Endothelial cell of umbilical vein (primary cell): Measurements from ENCODE around the gene SH3RF3. TPM values are rescaled to one million over a fixed set of nuclear protein-coding genes. Genes with fewer than 3 reads are reported as not detected.

ENCODE experiments used
- BruUV-seq: library from RNA; stranded (reverse); fragments of 400-500 nt; replicated peaks from 2 replicates; lab custom pipeline; 2021; lab: Mats Ljungman, UMichigan
- CTCF ChIA-PET: fragments of 300-600, 350-600 bp; sonication (Branson Sonifier 250); formaldehyde crosslinking; loops from one replicate; lab custom pipeline; 2021; ENCODE audit warnings: antibody characterized with exemption, inconsistent platforms; lab: Charles Lee
- POLR2A ChIA-PET: fragments of 300-600, 350-600 bp; sonication (Branson Sonifier 250); formaldehyde crosslinking; loops from one replicate; lab custom pipeline; 2021; ENCODE audit warnings: antibody characterized with exemption, inconsistent platforms; lab: Charles Lee
- DNase-seq: peaks from one replicate; pipeline ENCODE4 v3.0.0-alpha.2; 2011; ENCODE audit warnings: low read depth, low spot score
- FAIRE-seq: peaks from 2 replicates; lab custom pipeline; 2011; peaks lifted over from hg19 to GRCh38; lab: Jason Lieb, UNC
- H2AFZ ChIP-seq: 2 replicates; pipeline ENCODE4 v1.6.0; 2012; ENCODE audit warnings: low read depth, low read length, control low read depth, inconsistent platforms
- H3K27ac ChIP-seq: 2 replicates; pipeline ENCODE4 v1.5.1; 2011; ENCODE audit warnings: low read depth, mild to moderate bottlenecking, control low read depth, low read length, moderate library complexity; ENCODE audit not compliant: insufficient read depth
- H3K27me3 ChIP-seq, 2 experiments: 2 replicates each; pipeline versions ENCODE4 v1.6.0 to v1.6.1; 2011; ENCODE audit warnings: low read length in 2 of 2, mixed read lengths in 1 of 2; ENCODE audit not compliant: control insufficient read depth in 2 of 2, insufficient read depth in 2 of 2
- H3K36me3 ChIP-seq, 2 experiments: 2 replicates in 1 of 2; 3 replicates in 1 of 2; pipeline ENCODE4 v1.5.1; 2011; ENCODE audit warnings: low read length in 2 of 2, mild to moderate bottlenecking in 1 of 2, moderate library complexity in 1 of 2; ENCODE audit not compliant: control insufficient read depth in 2 of 2, insufficient read depth in 2 of 2; ENCODE audit errors: extremely low read depth in 1 of 2
- H3K4me1 ChIP-seq: 3 replicates; pipeline ENCODE4 v1.5.1; 2011; ENCODE audit warnings: mild to moderate bottlenecking, low read length; ENCODE audit not compliant: control insufficient read depth, insufficient read depth; ENCODE audit errors: extremely low read depth
- H3K4me2 ChIP-seq: 2 replicates; pipeline ENCODE4 v1.6.1; 2011; ENCODE audit warnings: low read length, control low read depth, mixed read lengths; ENCODE audit not compliant: insufficient read depth
- H3K4me3 ChIP-seq, 3 experiments: fragments of 200-600 bp in 1 of 3; sonication (generic), shearing (Covaris generic) in 1 of 3; replicated peaks in 1 of 3; 2 replicates each; pipeline ENCODE4 v1.5.1; 2011 to 2016; ENCODE audit warnings: control low read depth in 3 of 3, low read length in 3 of 3, mild to moderate bottlenecking in 2 of 3, inconsistent platforms in 1 of 3, low read depth in 1 of 3, moderate library complexity in 1 of 3; ENCODE audit not compliant: insufficient read depth in 1 of 3
- H3K79me2 ChIP-seq: 2 replicates; pipeline ENCODE4 v1.6.0; 2012; ENCODE audit warnings: low read length, inconsistent platforms; ENCODE audit not compliant: control insufficient read depth, insufficient read depth
- H3K9ac ChIP-seq: replicated peaks from 2 replicates; pipeline ENCODE3; 2011; ENCODE audit warnings: low read length, control low read depth; ENCODE audit not compliant: insufficient read depth; ENCODE audit errors: extremely low read depth
- H3K9me1 ChIP-seq: replicated peaks from 3 replicates; pipeline ENCODE4 v1.6.0; 2011; ENCODE audit warnings: mild to moderate bottlenecking, low read length; ENCODE audit not compliant: control insufficient read depth, insufficient read depth; ENCODE audit errors: extremely low read depth
- H3K9me3 ChIP-seq: replicated peaks from 2 replicates; pipeline ENCODE4 v1.5.1; 2012; ENCODE audit warnings: low read length, inconsistent platforms; ENCODE audit not compliant: control insufficient read depth, insufficient read depth
- H4K20me1 ChIP-seq: replicated peaks from 2 replicates; pipeline ENCODE3; 2011; ENCODE audit warnings: mild to moderate bottlenecking, low read length; ENCODE audit not compliant: control insufficient read depth, insufficient read depth; ENCODE audit errors: extremely low read depth
- EZH2 ChIP-seq: IDR thresholded peaks from 2 replicates; pipeline ENCODE4 v1.6.1; 2012; ENCODE audit warnings: borderline replicate concordance, low read depth, mild to moderate bottlenecking, moderate library complexity, low read length, inconsistent platforms; ENCODE audit not compliant: severe bottlenecking
- FOS ChIP-seq: IDR thresholded peaks from 2 replicates; pipeline ENCODE4 v1.6.1; 2011; ENCODE audit warnings: mild to moderate bottlenecking, low read length, moderate library complexity, borderline replicate concordance; ENCODE audit not compliant: insufficient read depth
- GATA2 ChIP-seq: IDR thresholded peaks from 2 replicates; pipeline ENCODE4 v1.7.0; 2011; ENCODE audit warnings: low read depth, mild to moderate bottlenecking, moderate library complexity, mixed read lengths, low read length; ENCODE audit not compliant: insufficient read length, insufficient read depth
- JUN ChIP-seq: IDR thresholded peaks from 2 replicates; pipeline ENCODE4 v1.6.1; 2011; ENCODE audit warnings: borderline replicate concordance, low read depth; ENCODE audit not compliant: insufficient read length, insufficient read depth
- MYC ChIP-seq: IDR thresholded peaks from one replicate; pipeline ENCODE4 v1.6.1; 2011; ENCODE audit warnings: mild to moderate bottlenecking, low read depth, low read length
- POLR2A ChIP-seq: IDR thresholded peaks from 2 replicates; pipeline ENCODE4 v1.6.1; 2012; ENCODE audit warnings: low read depth, mild to moderate bottlenecking, control low read depth, low read length
- POLR2AphosphoS5 ChIP-seq: IDR thresholded peaks from 2 replicates; pipeline ENCODE4 v1.6.1; 2012; ENCODE audit warnings: low read depth, mild to moderate bottlenecking, control low read depth, low read length, moderate library complexity; ENCODE audit not compliant: insufficient read depth
- dilution Hi-C: fragments of 300-500 bp; cut with MboI; formaldehyde crosslinking; loops from one replicate; pipeline ENCODE4 v1.15.0; 2019; ENCODE audit warnings: low sequenced_read_pairs; ENCODE audit not compliant: extremely low pct_ligation_motif_present
- intact Hi-C: fragments of 100-400 bp; cut with micrococcal nuclease; formaldehyde crosslinking; loops from one replicate; pipeline ENCODE4 v1.10.0; 2022
- polyA plus RNA-seq, 4 experiments: library from polyadenylated mRNA; depleted of rRNA in 3 of 4; stranded (reverse) in 3 of 4; unstranded in 1 of 4; fragments of >200 nt; gene quantifications; 2 replicates each; pipeline versions ENCODE4 v1.2.1 to v1.2.3, GENCODE V29; 2011 to 2012; ENCODE audit warnings: missing spikeins in 1 of 4
- total RNA-seq: library from RNA; stranded (reverse); gene quantifications from 2 replicates; pipeline ENCODE4 v1.2.3, GENCODE V29; 2021
- TF ChIP-seq, protein P1 (sequence below), 2 donors: IDR thresholded peaks; 1 replicate in 1 of 2; 2 replicates in 1 of 2; pipeline ENCODE4 v1.5.1; 2011; ENCODE audit warnings: low read length in 2 of 2, mild to moderate bottlenecking in 2 of 2, moderate library complexity in 2 of 2, control low read depth in 1 of 2, inconsistent platforms in 1 of 2, low read depth in 1 of 2; ENCODE audit not compliant: insufficient read depth in 1 of 2; ENCODE audit errors: extremely low read depth in 1 of 2
- TF ChIP-seq, protein P2 (sequence below): IDR thresholded peaks from 2 replicates; pipeline ENCODE4 v1.6.1; 2011; ENCODE audit not compliant: insufficient read depth, insufficient read length

SH3RF3 gene
- total and polyA plus RNA-seq, 2 donors (not counting 3 experiments of a cell fraction or from before 2014, with no cell fraction given), result 3.8 to 14.7 TPM

DNA sequence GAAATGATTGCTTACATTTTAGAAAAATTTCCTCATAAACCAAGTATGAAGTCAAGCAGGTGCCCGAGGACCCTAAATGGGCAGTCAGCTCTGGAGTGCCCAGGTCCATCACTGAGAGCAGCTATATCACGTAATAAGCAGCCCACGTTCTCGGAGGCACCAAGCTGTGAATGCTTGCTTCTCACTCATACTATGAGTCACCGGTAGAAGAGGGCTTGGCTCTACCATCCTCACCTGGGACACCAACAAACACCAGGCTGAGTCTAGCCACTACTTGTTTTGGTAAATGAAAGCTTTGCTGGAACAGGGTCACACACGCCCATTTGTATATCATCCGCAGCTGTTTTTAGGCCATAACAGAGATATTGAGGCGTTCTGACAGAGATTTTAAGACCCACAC, 277.3 kb downstream of the SH3RF3 start:
- dilution Hi-C loops (no loop called here), intact Hi-C loops (no loop called here)
- CTCF ChIA-PET, result interaction anchor here (1.5 to 2.9 kb wide), 2 partner anchors 15 to 104 kb away, joined by 4 to 10 read pairs; no protein-coding TSS in a partner anchor
- Histone ChIP-seq H3K9me1 (no peaks in the 10 kb centered on the region), H3K9me3 (no peaks in the 10 kb centered on the region), H3K9ac (no peak overlapping the region), H2AFZ (no peak overlapping the region), H4K20me1 (no peaks in the 10 kb centered on the region), H3K4me2 (no peak overlapping the region), H3K27ac (no peak overlapping the region), H3K27me3 (no peaks in the 10 kb centered on the region), H3K4me1 (no peaks in the 10 kb centered on the region), H3K4me3 (no peak overlapping the region), H3K36me3 (no peaks in the 10 kb centered on the region), H3K79me2 (no peaks in the 10 kb centered on the region)
- POLR2A ChIA-PET, result no interaction called here
- FAIRE-seq (no peak), DNase-seq (no peak)
- TF ChIP-seq GATA2, result no peak
- BruUV-seq, result no TSS peak

DNA sequence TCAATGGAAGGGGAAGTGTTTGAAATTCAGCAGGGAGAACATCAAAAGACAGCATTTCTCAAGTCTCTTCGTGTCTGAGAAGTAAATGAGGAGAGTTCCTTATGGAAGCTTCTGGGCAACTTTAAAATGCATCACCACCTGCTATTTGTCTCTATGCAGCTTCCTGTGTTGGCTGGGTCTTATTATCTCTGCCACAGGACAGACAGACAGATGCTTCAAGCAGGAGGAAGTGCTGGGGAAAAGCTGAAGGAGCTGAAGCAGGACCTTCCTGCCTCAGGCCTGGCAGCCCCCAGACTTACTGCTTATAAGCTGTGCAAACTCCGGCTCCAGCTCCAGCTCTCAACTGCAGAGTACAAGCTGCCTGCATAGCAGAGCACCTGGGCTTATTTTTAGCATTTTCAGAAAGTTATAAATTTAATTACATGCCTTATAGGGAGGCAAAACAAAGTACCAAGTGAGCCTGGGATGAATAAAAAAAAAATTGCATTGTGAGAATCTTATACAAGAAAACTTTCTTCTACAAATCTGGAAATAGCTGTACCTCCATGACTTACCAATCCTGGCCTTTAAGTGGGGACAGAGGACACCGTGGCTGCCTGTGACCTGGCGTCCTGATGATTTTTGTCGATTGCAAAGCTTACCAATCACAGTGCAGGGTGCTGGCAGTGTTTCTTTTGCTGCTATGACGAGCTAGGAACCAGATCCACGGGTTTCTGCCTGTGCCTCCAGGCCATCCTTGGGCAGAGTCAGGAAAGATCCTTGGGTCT, 278.5 kb downstream of the SH3RF3 start:
- Histone ChIP-seq H3K79me2 (no peaks in the 10 kb centered on the region), H3K36me3 (no peaks in the 10 kb centered on the region), H3K9me1 (no peaks in the 10 kb centered on the region), H3K4me3 (no peak overlapping the region), H3K27ac (no peak overlapping the region), H4K20me1 (no peaks in the 10 kb centered on the region), H3K4me1 (no peaks in the 10 kb centered on the region), H2AFZ (no peak overlapping the region), H3K4me2 (no peak overlapping the region), H3K9ac (no peak overlapping the region), H3K27me3 (no peaks in the 10 kb centered on the region), H3K9me3 (no peaks in the 10 kb centered on the region)
- DNase-seq (no peak), FAIRE-seq (no peak)
- TF ChIP-seq, protein P1, sequence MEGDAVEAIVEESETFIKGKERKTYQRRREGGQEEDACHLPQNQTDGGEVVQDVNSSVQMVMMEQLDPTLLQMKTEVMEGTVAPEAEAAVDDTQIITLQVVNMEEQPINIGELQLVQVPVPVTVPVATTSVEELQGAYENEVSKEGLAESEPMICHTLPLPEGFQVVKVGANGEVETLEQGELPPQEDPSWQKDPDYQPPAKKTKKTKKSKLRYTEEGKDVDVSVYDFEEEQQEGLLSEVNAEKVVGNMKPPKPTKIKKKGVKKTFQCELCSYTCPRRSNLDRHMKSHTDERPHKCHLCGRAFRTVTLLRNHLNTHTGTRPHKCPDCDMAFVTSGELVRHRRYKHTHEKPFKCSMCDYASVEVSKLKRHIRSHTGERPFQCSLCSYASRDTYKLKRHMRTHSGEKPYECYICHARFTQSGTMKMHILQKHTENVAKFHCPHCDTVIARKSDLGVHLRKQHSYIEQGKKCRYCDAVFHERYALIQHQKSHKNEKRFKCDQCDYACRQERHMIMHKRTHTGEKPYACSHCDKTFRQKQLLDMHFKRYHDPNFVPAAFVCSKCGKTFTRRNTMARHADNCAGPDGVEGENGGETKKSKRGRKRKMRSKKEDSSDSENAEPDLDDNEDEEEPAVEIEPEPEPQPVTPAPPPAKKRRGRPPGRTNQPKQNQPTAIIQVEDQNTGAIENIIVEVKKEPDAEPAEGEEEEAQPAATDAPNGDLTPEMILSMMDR (IDR thresholded peaks at IDR 0.05; ENCODE audit: extremely low read depth in 1 of 2, insufficient read depth in 1 of 2, low read depth in 1 of 2, low read length in 2 of 2), result no peak
- TF ChIP-seq POLR2AphosphoS5 (no peak), FOS (no peak), JUN (no peak), EZH2 (no peak), MYC (no peak), POLR2A (no peak), GATA2 (no peak)
- TF ChIP-seq, protein P2, sequence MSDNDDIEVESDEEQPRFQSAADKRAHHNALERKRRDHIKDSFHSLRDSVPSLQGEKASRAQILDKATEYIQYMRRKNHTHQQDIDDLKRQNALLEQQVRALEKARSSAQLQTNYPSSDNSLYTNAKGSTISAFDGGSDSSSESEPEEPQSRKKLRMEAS, result no peak
- ChIA-PET POLR2A (no interaction called here), CTCF (interaction anchor here (0.8 to 2.9 kb wide), 5 partner anchors 12 to 280 kb away, joined by 3 to 10 read pairs (median 3); no protein-coding TSS in a partner anchor)
- no TSS peak for BruUV-seq
- dilution Hi-C loops, result no loop called here
- intact Hi-C loops, result no loop called here
